ENCODE results near the gene RRAGC. TPM values are rescaled to one million over a fixed set of nuclear protein-coding genes. Genes with fewer than 3 reads are reported as not detected.

The RRAGC gene
- total and polyA plus RNA-seq, 9 of the 15 experiments (the other 6 are each of a cell fraction or from before 2014, with no cell fraction given): 3.9 to 16.9 (median 10.9) TPM

DNA sequence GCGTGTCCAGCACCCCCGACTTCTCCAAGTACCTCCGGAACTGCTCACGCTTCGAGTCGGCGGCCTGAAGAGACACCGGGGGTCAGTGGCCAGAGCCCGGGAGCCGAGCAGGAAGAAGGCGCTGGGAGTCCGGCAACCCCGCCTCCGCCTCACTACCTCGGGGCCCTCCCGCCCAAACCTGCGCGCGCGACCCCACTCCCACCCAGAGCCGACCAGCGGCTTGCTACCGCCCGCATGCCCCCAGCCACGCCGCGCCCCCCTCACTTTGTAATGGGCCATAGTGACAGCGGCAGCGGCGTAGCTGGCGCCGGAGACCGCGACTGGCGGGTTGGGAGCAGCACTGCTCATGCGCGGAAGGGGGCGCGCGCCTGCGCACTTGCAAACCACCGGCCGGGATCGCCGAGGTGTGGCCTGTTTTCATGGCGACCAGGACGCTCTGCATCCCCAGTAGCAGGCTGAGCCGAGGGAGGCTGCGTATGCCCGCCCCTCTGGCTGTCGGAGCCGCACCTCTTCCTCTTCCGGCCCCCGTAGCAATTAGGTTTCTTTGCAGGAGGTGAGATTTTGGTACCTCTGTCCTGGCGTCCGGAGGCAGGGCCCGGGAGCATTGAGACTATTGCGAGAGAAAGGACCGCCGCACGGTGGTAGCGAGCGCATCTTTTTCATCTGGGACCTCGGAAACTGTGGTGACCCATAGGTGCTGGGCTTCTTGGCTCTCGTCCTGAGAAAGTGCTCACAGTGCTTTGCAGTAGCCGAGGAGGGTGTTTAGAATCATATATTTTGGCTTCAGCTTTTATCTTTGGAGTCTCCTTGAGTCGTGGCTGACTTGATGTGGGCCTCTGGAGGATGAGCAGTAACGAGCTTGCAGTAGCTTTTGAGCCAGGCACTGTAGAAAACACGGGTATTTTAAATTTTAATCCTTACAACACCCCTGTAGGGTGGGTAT, 13.7 kb upstream of the RRAGC start, which contains the start of gene MYCBP (continued):
- no peak for TF ChIP-seq ZNF232 (CRISPR knock-in tag; IDR thresholded peaks at IDR 0.05)

DNA sequence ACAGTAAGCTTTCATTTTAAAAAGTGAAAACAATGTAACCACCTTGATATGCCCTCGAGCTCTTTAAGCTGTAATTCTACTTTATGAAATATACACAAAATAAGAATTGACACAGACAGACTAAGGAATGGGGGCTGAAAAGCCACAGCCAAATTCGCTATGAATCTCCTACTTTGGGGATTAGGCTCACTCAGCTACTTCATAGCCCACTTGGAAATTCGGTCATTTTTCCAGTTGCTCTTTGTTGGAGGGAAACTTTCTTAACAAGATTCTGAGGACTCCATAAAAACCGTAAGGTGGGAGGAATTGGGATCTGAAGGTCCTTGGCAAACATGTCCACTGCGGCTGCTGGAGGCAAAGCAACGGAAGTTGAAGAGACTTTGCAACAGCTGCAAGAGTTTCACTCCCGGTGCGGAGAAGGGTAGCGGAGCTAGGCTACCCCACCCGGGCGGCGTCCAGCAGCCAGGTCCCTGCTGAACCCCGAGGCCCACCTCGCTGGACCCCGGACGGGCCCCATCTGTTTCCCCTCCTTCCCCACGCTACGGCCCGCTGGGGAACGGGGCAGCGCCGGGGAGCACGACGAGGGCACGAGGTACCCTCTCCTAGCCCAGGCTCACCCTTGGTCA, 12.9 kb upstream of the RRAGC start:
- 0 out of 2 replicates have a peak, but pooled peaks cover 5% of the 10 kb centered on the region for H4K20me1 ChIP-seq (replicated peaks; ENCODE audit: control insufficient read depth, insufficient read depth, low read length)
- BruUV-seq (replicated peaks): no TSS peak
- DNase-seq (ENCODE audit: extremely low read depth in 1 of 4, low spot score in 3 of 4) (peak in 2 of 4 experiments; percentile 42 to 54), FAIRE-seq (peak; percentile 6), ATAC-seq (peak; percentile 58)
- no peaks in the 10 kb centered on the region for H3K9me1 ChIP-seq (ENCODE audit: control insufficient read depth, insufficient read depth, low read length)
- no peaks in the 10 kb centered on the region for H3K27me3 ChIP-seq (ENCODE audit: control insufficient read depth in 2 of 2, insufficient read depth in 2 of 2, low read length in 2 of 2)
- peak overlapping the region; percentile 93 for H2AFZ ChIP-seq (ENCODE audit: low read depth, low read length)
- H3K9ac ChIP-seq (ENCODE audit: insufficient read depth in 1 of 2, low read depth in 2 of 2, low read length in 2 of 2): peak overlapping the region; percentile 77 to 99
- peak overlapping the region; percentile 94 for H3K4me2 ChIP-seq (ENCODE audit: insufficient read depth, low read length)
- in situ Hi-C loops (cut with MboI): no loop called here
- ChIA-PET POLR2A (interaction anchor here (0.7 to 2.6 kb wide), 7 partner anchors 8 to 203 kb away, joined by 3 to 12 read pairs (median 4); partner anchors contain the start of genes GJA9 and RRAGC), CTCF (ENCODE audit: low intra/inter-chr PET ratio) (no interaction called here)
- H3K27ac ChIP-seq (ENCODE audit: extremely low read depth, low read depth, low read length): peak overlapping the region; percentile 68
- H3K79me2 ChIP-seq (ENCODE audit: control insufficient read depth, insufficient read depth, low read length): peaks cover 26% of the 10 kb centered on the region
- H3K9me3 ChIP-seq (replicated peaks; ENCODE audit: control insufficient read depth, insufficient read depth, low read depth, low read length): no peaks in the 10 kb centered on the region
- intact Hi-C loops (cut with micrococcal nuclease): no loop called here
- WGBS (ENCODE audit: insufficient coverage, low coverage, missing lambda C conversion rate): under 1% methylated on average over 24 of the region's 25 CpGs
- peak overlapping the region; percentile 59 for H3K4me3 ChIP-seq
- peaks cover 14% of the 10 kb centered on the region for H3K36me3 ChIP-seq (ENCODE audit: control insufficient read depth, insufficient read depth, low read length)
- H3K4me1 ChIP-seq (replicated peaks in 1 of 2; ENCODE audit: control insufficient read depth in 2 of 2, insufficient read depth in 2 of 2, low read length in 2 of 2): peaks cover 7 to 20% of the 10 kb centered on the region in 2 experiments; a peak in 4 of 5 replicates
- no peak for TF ChIP-seq ZNF780A (CRISPR knock-in tag; IDR thresholded peaks at IDR 0.05)
- TF ChIP-seq ZBTB1 (CRISPR knock-in tag; IDR thresholded peaks at IDR 0.05; ENCODE audit: borderline replicate concordance, low read depth): peak; percentile 6; the same call in 1 of the 2 replicates
- TF ChIP-seq TAF15 (IDR thresholded peaks at IDR 0.05; ENCODE audit: low read depth, low read length): 0 out of 2 replicates have a peak, but pooled peaks have one; percentile 27
- peak; percentile 63; the same call in 1 of the 2 replicates for TF ChIP-seq GTF2E2 (tag; IDR thresholded peaks at IDR 0.05)
- TF ChIP-seq NR4A1 (CRISPR knock-in tag; IDR thresholded peaks at IDR 0.05): no peak
- TF ChIP-seq NR4A1 (tag; IDR thresholded peaks at IDR 0.05): 0 out of 2 replicates have a peak, but pooled peaks have one; percentile 31
- 0 out of 2 replicates have a peak, but pooled peaks have one; percentile 35 for TF ChIP-seq ZNF76 (CRISPR knock-in tag; IDR thresholded peaks at IDR 0.05; ENCODE audit: borderline replicate concordance)
- TF ChIP-seq XRCC3 (IDR thresholded peaks at IDR 0.05): no peak
